Stimulated activated CD8-positive, alpha-beta memory T cell treated with anti-CD3 and anti-CD28 coated beads, Interleukin-4, amount 100 ng/mL, for 24 hours (primary cell): ENCODE results near the gene ST6GALNAC4.
A peak's percentile ranks its signal among the peaks of the same experiment; 100 is the strongest.

Source experiments
- DNase-seq: peaks from one replicate; pipeline ENCODE4 v3.0.0-alpha.2; 2020; ENCODE audit warnings: low read depth

The ST6GALNAC4 gene

DNA sequence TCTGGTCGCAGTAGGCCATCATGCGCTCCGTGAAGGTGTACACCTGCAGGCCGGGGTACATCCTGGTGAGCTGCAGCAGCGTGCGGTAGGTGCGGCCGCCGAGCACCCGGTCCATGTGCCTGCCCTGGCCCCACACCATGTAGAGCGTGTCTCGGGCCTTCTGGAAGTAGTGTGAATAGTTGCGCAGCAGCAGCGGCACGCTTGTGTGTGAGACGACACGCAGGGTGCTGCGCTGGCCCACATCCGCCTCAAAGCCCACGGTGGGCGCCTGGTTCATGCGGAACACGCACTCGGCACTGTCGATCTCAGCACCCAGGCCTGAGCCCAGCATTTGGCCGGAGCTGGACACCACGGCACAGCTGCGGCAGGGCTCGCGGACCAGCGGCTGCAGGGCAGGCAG, 4.5 kb downstream of the ST6GALNAC4 start:
- DNase-seq, result no peak

GRCh38 chr9:127910613-127911205, 6.1 kb downstream of the ST6GALNAC4 start:
- DNase-seq, result no peak

GRCh38 chr9:127909839-127910273, 7.0 kb downstream of the ST6GALNAC4 start:
- DNase-seq, result no peak

GRCh38 chr9:127908660-127908926, 8.2 kb downstream of the ST6GALNAC4 start:
- DNase-seq, result no peak

GRCh38 chr9:127907867-127908659, 8.8 kb downstream of the ST6GALNAC4 start:
- no peak for DNase-seq

DNA sequence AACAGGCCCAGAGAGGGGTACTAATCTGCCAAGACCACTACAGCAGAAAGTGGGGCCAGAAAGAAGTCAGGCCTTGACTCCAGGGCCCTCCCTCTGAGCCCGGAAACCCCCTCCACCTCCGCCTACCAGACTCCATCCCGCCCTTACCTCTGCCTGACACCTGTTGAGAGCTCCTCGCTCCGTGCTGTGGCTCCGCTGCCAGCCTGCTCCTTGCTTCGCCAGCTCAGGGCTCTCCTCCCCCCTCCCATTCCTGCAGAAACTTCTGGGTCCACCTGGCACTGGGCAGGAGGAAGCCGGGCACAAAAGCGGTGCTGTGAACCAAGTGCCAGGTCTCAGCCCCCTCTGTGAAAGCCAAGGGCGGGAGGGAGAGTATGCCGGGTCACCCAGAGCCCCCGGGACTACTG, 11.1 kb downstream of the ST6GALNAC4 start:
- DNase-seq, result no peak

DNA sequence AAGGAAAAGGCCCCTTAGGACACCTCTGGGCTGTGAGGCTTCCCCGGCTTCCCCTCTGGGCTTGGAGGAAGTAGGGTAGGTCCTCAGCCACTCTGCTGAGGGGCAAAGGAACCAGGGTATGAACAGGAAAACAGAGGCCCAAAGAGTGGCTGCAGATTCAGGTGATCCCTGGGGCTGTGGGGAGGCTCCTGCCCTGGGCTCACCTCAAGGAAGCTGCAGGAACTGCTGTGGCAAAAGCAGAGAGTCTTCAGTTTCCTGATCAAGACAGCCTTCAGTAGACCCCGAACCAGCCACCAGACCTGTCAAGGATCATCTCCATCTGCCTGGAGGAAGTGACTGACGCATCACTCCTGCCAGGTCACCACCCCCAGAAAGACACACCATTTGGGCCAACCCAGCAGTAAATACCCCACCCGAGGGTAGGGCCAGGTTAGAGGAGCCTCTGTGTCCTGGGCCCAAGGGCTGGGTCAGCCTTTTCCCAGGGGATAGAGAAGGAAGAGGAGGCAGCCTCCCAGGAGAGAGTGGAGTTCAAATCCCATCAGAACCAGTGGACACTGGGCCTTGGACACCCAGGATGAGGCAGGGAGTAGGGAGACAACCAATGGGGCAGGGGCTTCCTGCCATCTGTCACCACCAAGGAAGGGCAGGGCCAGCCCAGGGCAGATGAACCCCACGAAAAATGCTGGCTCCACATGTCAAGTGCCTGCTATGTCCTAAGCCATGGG, 11.7 kb downstream of the ST6GALNAC4 start:
- no peak for DNase-seq

- DNase-seq, result no peak
These were observed 12.3 kb downstream of the ST6GALNAC4 start for GRCh38 chr9:127904561-127905003.

GRCh38 chr9:127903557-127904475, 13.0 kb downstream of the ST6GALNAC4 start:
- DNase-seq, result peak; percentile 77

GRCh38 chr9:127899128-127899943, 17.5 kb downstream of the ST6GALNAC4 start, which contains the start of gene ST6GALNAC6:
Gene ST6GALNAC6, minus strand, starts transcription at chr9:127899603. Its CDS starts 1,622 bp downstream, at chr9:127897981.
- DNase-seq, result peak; percentile 61

GRCh38 chr9:127898433-127899127, 18.3 kb downstream of the ST6GALNAC4 start:
- DNase-seq, result no peak

- DNase-seq, result peak; percentile 48
These were observed 19.6 kb downstream of the ST6GALNAC4 start for GRCh38 chr9:127897193-127897692.

DNA sequence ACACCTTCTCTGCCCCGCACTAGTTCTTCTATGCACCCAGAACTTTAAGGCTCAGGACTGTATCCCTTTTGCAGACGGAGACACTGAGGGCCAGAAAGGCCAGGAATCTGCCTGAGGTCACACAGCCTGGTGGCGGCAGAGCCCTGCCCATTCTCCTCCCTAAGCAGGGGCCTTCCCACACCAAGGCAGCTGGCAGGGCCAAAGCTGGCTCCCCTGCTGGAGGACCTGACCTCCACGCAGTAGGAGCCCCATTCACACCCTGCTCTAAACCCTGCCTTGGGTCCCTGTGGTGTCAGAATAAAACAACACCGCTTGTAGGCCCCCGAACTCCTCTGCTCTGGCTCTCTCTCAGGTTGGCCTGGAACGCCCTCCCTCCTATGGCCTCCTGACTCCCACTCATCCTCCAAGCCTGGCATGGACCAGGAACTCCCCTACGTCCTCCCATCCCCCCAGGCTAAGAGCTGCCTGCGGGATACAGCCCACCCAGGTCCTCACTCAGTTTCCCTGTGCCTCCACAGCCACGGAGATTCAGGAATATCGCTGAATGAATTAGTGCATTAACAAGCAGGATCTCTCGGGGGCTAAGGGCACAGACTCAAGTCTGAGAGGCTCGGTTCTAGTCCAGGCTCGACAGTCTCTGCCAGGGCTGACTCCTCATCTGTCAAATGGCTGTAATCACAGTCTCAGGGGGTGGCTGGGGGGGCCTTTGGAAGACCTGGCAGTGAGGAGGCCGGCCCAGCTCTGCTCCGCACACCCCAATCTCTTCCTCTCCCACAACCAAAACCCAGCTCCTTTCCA, 20.2 kb downstream of the ST6GALNAC4 start:
- DNase-seq, result no peak

DNA sequence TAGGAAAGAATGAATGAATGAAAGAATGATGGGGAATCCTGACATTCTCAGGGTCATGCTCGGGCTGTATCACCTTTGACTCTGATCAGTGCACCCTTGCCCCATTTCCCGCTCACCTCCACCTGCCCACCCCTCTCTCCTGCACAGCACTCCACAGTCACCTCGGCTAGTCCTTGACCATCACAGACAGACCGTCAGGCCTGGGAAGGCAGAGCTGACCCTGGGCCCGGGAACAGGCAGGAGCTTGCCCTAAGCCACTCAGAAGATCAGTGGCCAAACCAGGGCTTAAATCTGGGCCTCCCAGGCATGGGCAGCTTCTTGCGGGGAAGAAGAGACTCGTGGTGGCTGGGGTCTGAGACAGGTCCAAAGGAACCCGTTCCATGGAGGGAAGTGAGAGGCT, 21.0 kb downstream of the ST6GALNAC4 start:
- DNase-seq, result no peak

- no peak for DNase-seq
These were observed 23.4 kb downstream of the ST6GALNAC4 start for GRCh38 chr9:127893392-127893791.

DNA sequence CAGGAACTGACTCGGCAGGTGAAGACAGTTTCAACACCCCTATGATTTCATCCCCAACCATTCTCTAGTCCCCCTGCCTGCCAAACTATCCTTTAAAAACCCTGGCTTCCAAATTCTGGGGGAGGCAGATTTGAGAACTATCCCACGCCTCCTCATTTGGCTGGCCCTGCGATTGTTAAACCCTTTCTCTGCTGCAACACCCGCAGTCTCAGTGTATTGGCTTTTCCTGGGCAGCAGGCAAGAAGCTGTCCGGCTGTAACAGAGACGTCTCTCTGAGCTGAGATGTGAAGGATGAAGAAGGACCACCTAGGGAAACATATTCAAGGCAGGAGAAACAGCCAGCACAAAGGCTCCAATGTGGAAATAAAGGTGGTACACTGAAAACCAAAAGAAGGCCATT, 24.0 kb downstream of the ST6GALNAC4 start:
- no peak for DNase-seq

DNA sequence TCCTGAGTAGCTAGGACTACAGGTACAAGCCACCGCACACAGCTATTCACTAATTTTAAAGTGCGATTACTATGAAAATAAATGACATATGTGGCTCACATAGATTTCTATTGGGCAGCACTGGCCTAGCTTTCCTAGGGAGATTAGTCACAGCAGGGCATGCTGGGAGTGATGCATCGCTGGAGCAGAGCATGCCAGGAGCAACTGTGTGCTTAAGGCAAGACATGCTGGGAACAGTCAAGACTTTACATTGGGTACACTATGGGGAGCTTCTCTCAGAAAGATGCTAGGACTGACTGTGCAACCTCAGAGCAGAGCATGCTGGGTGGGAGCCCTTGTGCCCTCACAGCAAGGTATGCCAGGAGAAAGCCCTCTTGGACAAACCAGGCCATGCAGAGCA, 26.8 kb downstream of the ST6GALNAC4 start:
- no peak for DNase-seq

GRCh38 chr9:127887792-127888191, 29.0 kb downstream of the ST6GALNAC4 start:
- DNase-seq, result no peak

- no peak for DNase-seq
These were observed 30.4 kb downstream of the ST6GALNAC4 start for GRCh38 chr9:127886401-127886972.
